Vagina (tissue), 2 donors: ENCODE results near the gene PCSK5. TPM values are rescaled to one million over a fixed set of nuclear protein-coding genes. Genes with fewer than 3 reads are reported as not detected.

ENCODE experiments used
- DNase-seq, 2 donors: peaks; one replicate each; pipeline ENCODE4 v3.0.0-alpha.2; 2017; ENCODE audit errors: extremely low spot score in 2 of 2
- H3K27ac ChIP-seq: fragments of 200-600 bp; sonication (generic); one replicate; pipeline ENCODE4 v1.5.1; 2019
- H3K27me3 ChIP-seq: fragments of 200-600 bp; sonication (generic); one replicate; pipeline ENCODE4 v1.5.1; 2019
- H3K36me3 ChIP-seq, 2 donors: fragments of 200-600 bp; sonication (generic); one replicate each; pipeline ENCODE4 v1.5.1; 2017 to 2019
- H3K4me1 ChIP-seq: fragments of 200-600 bp; sonication (generic); one replicate; pipeline ENCODE4 v1.5.1; 2019
- H3K4me3 ChIP-seq, 2 donors: fragments of 200-600 bp; sonication (generic); 1 replicate in 1 of 2; 2 replicates in 1 of 2; pipeline ENCODE4 v1.5.1; 2016 to 2019
- H3K9me3 ChIP-seq: fragments of 200-600 bp; sonication (generic); one replicate; pipeline ENCODE4 v1.5.1; 2019
- POLR2A ChIP-seq, 2 donors: fragments of 450-650 bp; IDR thresholded peaks; one replicate each; pipeline ENCODE4 v1.6.1; 2017; ENCODE audit warnings: antibody characterized with exemption in 2 of 2, mild to moderate bottlenecking in 2 of 2, moderate library complexity in 2 of 2
- POLR2AphosphoS5 ChIP-seq, 2 donors: sonication (generic); formaldehyde crosslinking; IDR thresholded peaks; one replicate each; pipeline ENCODE4 v1.9.0; 2017; ENCODE audit warnings: antibody characterized with exemption in 2 of 2, mild to moderate bottlenecking in 2 of 2, low read depth in 1 of 2; ENCODE audit not compliant: insufficient read depth in 1 of 2
- intact Hi-C: fragments of 100-400 bp; cut with DNase I; formaldehyde crosslinking; loops from one replicate; pipeline ENCODE4 v1.15.1; 2023
- total RNA-seq: library from RNA; depleted of rRNA; stranded (reverse); fragments of >200 nt; gene quantifications from one replicate; pipeline ENCODE4 v1.2.3, GENCODE V29; 2016
- TF ChIP-seq, protein P1 (sequence below), 3 experiments: fragments of 450-650 bp in 2 of 3; fragments of 200-600 bp in 1 of 3; sonication (generic) in 1 of 3; IDR thresholded peaks; one replicate each; pipeline ENCODE4 v1.5.1; 2017 to 2019; ENCODE audit warnings: antibody characterized with exemption in 3 of 3, mild to moderate bottlenecking in 2 of 3, moderate library complexity in 2 of 3

The PCSK5 gene
- total RNA-seq, 1 donor from 2014 or later, result 22.6 TPM

DNA sequence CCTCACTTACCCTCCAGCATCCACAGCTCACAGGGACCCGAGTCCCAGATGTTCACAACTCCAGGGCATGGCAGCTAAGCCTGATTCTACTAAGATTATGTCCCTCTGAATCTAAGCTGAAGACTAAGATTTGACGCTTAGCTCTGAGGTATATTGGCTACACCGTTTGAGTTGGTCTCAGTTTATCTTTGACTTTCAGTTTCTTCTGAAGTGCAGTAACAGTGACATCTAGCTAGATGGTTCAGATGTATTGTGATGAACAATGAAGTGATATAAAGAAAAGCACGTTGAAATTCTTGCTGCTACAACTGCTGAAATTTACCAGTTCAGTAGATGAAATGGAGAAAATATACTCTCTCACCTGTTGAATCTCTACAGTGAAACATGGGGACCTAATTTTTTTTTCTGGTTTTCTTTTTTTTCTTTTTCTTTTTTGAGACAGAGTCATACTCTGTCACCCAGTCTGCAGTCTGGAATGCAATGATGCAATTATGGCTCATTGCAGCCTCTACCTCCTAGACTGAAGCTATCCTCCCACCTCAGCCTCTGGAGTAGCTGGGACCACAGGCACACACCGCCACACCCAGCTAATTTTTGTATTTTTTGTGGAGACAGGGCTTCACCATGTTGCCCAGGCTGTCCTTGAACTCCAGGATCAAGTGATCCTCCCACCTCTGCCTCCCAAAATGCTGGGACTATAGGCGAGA, 488.0 kb downstream of the PCSK5 start:
- Histone ChIP-seq H3K27ac (no peak overlapping the region), H3K9me3 (no peaks in the 10 kb centered on the region), H3K4me1 (peaks cover 21% of the 10 kb centered on the region), H3K27me3 (no peaks in the 10 kb centered on the region), H3K4me3 (no peak overlapping the region), H3K36me3 (no peaks in the 10 kb centered on the region)
- DNase-seq, result no peak
- TF ChIP-seq POLR2A (IDR thresholded peaks at IDR 0.05) (no peak), POLR2AphosphoS5 (IDR thresholded peaks at IDR 0.05; ENCODE audit: insufficient read depth in 1 of 2, low read depth in 1 of 2) (no peak)
- TF ChIP-seq, protein P1, sequence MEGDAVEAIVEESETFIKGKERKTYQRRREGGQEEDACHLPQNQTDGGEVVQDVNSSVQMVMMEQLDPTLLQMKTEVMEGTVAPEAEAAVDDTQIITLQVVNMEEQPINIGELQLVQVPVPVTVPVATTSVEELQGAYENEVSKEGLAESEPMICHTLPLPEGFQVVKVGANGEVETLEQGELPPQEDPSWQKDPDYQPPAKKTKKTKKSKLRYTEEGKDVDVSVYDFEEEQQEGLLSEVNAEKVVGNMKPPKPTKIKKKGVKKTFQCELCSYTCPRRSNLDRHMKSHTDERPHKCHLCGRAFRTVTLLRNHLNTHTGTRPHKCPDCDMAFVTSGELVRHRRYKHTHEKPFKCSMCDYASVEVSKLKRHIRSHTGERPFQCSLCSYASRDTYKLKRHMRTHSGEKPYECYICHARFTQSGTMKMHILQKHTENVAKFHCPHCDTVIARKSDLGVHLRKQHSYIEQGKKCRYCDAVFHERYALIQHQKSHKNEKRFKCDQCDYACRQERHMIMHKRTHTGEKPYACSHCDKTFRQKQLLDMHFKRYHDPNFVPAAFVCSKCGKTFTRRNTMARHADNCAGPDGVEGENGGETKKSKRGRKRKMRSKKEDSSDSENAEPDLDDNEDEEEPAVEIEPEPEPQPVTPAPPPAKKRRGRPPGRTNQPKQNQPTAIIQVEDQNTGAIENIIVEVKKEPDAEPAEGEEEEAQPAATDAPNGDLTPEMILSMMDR (IDR thresholded peaks at IDR 0.05), result no peak
- intact Hi-C loops, result no loop called here

DNA sequence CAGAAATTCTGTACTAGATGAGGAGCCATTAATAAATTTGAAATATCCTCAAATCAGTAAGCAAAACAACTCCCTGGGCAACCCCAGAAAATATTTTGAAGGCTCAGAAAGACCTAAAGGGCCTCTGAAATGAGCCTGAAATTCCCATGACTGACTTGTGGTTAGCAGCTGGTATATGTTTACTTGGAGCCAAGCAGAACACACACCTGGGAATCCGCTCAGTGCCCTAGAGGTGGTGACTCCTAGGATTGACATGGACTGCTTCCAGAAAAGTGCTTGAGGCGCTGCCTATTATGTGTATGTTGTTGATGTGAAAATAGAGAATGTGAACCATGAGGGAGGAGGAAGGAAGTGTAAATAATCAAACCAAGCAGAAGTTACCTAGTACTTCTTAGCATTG, 489.0 kb downstream of the PCSK5 start:
- Histone ChIP-seq H3K27ac (no peak overlapping the region), H3K4me1 (peaks cover 11% of the 10 kb centered on the region), H3K27me3 (no peaks in the 10 kb centered on the region), H3K9me3 (no peaks in the 10 kb centered on the region), H3K4me3 (no peak overlapping the region), H3K36me3 (no peaks in the 10 kb centered on the region)
- no peak for DNase-seq
- intact Hi-C loops, result no loop called here
- TF ChIP-seq POLR2AphosphoS5 (IDR thresholded peaks at IDR 0.05; ENCODE audit: insufficient read depth in 1 of 2, low read depth in 1 of 2), result no peak

DNA sequence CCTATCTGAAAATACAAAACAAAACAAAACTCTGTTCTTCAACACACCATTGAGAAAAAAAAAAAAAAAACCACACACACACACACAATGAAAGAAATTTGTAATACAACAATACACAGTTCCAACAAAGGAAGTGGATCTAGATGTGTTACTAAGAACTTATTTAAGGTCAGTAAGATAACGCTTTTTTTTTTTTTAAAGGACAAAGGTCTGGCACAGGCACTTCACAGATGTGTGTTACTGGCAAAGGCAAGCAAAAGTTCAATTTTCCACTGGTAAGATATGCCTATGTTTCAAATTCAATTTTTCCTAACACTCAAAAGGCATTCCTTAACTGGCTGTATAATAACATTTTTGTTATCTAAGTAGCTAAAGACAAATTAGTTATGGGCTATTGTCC, 500.2 kb downstream of the PCSK5 start:
- Histone ChIP-seq H3K27ac (no peak overlapping the region), H3K27me3 (no peaks in the 10 kb centered on the region), H3K9me3 (no peaks in the 10 kb centered on the region), H3K4me1 (peaks cover 24% of the 10 kb centered on the region), H3K4me3 (no peak overlapping the region), H3K36me3 (peaks cover 0 to 29% of the 10 kb centered on the region in 2 donors)
- TF ChIP-seq POLR2A (IDR thresholded peaks at IDR 0.05), result no peak
- TF ChIP-seq POLR2AphosphoS5 (IDR thresholded peaks at IDR 0.05; ENCODE audit: insufficient read depth in 1 of 2, low read depth in 1 of 2), result no peak
- TF ChIP-seq, protein P1 (IDR thresholded peaks at IDR 0.05), result no peak
- no peak for DNase-seq
- intact Hi-C loops, result no loop called here

DNA sequence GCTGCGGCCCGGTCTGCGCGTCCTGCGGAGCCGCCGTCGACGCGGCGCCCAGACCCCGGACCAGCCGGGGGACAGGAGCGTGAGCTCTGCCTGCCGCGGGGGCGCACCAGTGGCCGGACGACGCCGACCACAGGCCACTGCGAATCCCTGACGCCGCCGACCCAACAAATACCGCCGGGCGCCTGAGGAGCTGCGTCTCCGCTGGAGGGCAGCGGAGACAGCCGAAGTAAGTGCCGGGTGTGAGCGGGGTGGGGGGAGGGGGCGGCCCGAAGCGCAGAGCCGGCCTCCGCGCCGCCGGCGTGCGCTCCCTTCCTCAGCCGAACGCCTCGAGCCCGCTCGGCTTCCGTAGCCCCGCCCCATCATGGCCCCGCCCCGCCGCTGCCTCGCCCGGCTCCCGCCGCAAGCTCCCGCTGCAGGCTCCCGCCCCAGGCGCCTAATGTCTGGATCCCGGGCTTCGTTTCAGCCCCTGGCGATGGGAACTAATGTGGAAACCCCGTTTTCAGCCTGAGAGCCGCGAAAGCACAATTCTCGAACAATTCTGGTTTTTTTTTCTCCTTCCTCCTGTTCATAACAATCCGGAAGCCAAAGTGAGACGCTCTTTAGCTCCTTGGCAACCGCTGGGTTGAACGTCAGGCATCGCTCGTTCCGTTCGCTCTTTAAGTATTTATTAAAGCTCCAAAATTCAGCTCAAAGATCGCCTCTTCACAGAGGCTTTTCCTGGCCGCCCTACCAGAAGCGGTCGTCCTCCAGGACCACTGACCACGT, 503.9 kb downstream of the PCSK5 start, which contains the start of gene RFK:
TSS of gene RFK (minus strand) at position 232 of the 765 bp plus-strand sequence. CDS start 255 bp downstream, outside the sequence.
- Histone ChIP-seq H3K4me3 (peak within 1 kb of the TSS; percentile 88 to 95), H3K9me3 (no peaks in the 10 kb centered on the region), H3K27ac (peak within 1 kb of the TSS; percentile 89), H3K4me1 (peaks cover 25% of the 10 kb centered on the region), H3K36me3 (peaks cover 0 to 6% of the 10 kb centered on the region in 2 donors), H3K27me3 (no peaks in the 10 kb centered on the region)
- intact Hi-C loops, result no loop called here
- TF ChIP-seq, protein P1 (IDR thresholded peaks at IDR 0.05), result peak in 2 of 3 experiments; percentile 22 to 36
- TF ChIP-seq POLR2A (IDR thresholded peaks at IDR 0.05) (peak in 1 of 2 donors; percentile 27), POLR2AphosphoS5 (IDR thresholded peaks at IDR 0.05; ENCODE audit: insufficient read depth in 1 of 2, low read depth in 1 of 2) (peak; percentile 12 to 73)
- peak in 1 of 2 donors; percentile 91 for DNase-seq

DNA sequence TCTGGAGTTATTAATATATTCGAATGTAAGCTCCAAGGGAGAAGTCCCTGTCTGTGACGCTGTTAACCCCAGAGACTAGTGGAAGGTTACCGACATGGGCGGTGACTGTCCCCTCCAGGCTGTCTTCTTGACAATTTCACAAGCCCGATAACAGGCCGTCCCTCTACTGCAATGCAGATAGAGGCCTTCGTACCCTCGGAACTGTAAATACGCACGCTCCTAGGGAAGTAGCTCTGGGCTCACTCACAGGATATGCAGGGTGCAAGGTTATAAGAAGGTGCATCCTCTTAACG, 504.4 kb downstream of the PCSK5 start:
- TF ChIP-seq POLR2AphosphoS5 (IDR thresholded peaks at IDR 0.05; ENCODE audit: insufficient read depth in 1 of 2, low read depth in 1 of 2) (no peak), POLR2A (IDR thresholded peaks at IDR 0.05) (no peak)
- TF ChIP-seq, protein P1 (IDR thresholded peaks at IDR 0.05), result no peak
- no peaks in the 10 kb centered on the region for H3K27me3 ChIP-seq
- peaks cover 0 to 6% of the 10 kb centered on the region in 2 donors for H3K36me3 ChIP-seq
- peak overlapping the region; percentile 88 to 95 for H3K4me3 ChIP-seq
- DNase-seq, result peak in 1 of 2 donors; percentile 90
- H3K4me1 ChIP-seq, result peaks cover 25% of the 10 kb centered on the region
- intact Hi-C loops, result no loop called here
- H3K27ac ChIP-seq, result peak overlapping the region; percentile 89
- H3K9me3 ChIP-seq, result no peaks in the 10 kb centered on the region
